Measurements from ENCODE around the gene SLC10A3. TPM values are rescaled to one million over a fixed set of nuclear protein-coding genes. Genes with fewer than 3 reads are reported as not detected.

Gene SLC10A3
- total RNA-seq, 2 donors from 2014 or later = 5.4 to 9.1 TPM

GRCh38 chrX:154471839-154472684 lies 18.4 kb downstream of the SLC10A3 start:
- 89 to 96% methylated on average over 5 to 21 of the region's 23 CpGs for WGBS, 2 experiments (ENCODE audit: insufficient coverage in 1 of 2, insufficient read length in 1 of 2)

DNA sequence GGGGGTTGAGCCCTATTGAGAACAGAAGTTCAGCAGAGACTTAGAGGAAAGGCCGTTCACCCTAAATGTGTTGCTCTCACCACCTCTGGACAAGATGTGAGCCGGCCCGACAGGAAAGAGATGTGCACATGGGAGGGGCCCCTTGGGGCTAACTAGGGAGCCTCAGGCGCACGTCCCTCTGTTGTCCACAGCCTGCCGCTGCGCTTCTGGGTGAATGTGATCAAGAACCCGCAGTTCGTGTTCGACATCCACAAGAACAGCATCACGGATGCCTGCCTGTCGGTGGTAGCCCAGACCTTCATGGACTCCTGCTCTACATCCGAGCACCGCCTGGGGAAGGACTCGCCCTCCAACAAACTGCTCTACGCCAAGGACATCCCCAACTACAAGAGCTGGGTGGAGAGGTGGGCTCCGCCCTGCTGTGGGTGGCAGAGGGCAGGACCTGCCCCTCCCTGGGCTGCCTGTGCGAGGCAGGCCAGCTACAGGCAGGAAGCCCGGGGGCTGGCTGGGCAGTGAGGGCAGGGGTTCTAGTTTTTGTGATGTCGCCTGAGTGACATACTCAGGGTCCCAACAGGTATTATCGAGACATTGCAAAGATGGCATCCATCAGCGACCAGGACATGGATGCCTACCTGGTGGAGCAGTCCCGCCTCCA lies 19.4 kb downstream of the SLC10A3 start:
- H3K4me3 ChIP-seq (ENCODE audit: low read length) = no peak overlapping the region
- H3K4me1 ChIP-seq (ENCODE audit: control insufficient read depth, insufficient read depth, low read length) = no peaks in the 10 kb centered on the region
- no peak overlapping the region for H3K27ac ChIP-seq (ENCODE audit: low read depth, low read length)
- no peaks in the 10 kb centered on the region for H3K9me3 ChIP-seq (ENCODE audit: control insufficient read depth, low read length)
- H3K27ac Mint-ChIP-seq = no peak overlapping the region
- 91 to 100% methylated on average over 8 to 23 of the region's 23 CpGs for WGBS, 2 experiments (ENCODE audit: insufficient coverage in 1 of 2, insufficient read length in 1 of 2)
- no peaks in the 10 kb centered on the region for H3K4me1 Mint-ChIP-seq
- TF ChIP-seq, protein P1, sequence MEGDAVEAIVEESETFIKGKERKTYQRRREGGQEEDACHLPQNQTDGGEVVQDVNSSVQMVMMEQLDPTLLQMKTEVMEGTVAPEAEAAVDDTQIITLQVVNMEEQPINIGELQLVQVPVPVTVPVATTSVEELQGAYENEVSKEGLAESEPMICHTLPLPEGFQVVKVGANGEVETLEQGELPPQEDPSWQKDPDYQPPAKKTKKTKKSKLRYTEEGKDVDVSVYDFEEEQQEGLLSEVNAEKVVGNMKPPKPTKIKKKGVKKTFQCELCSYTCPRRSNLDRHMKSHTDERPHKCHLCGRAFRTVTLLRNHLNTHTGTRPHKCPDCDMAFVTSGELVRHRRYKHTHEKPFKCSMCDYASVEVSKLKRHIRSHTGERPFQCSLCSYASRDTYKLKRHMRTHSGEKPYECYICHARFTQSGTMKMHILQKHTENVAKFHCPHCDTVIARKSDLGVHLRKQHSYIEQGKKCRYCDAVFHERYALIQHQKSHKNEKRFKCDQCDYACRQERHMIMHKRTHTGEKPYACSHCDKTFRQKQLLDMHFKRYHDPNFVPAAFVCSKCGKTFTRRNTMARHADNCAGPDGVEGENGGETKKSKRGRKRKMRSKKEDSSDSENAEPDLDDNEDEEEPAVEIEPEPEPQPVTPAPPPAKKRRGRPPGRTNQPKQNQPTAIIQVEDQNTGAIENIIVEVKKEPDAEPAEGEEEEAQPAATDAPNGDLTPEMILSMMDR (conservative IDR thresholded peaks at IDR 0.05) = no peak
- DNase-seq = no peak
- H3K9me3 Mint-ChIP-seq = peaks cover 60% of the 10 kb centered on the region
- no peak overlapping the region for H3K9ac ChIP-seq (ENCODE audit: extremely low read depth, low read length, poor library complexity, severe bottlenecking)
- H3K27me3 ChIP-seq (ENCODE audit: control insufficient read depth, insufficient read depth, low read length, poor library complexity, severe bottlenecking) = no peaks in the 10 kb centered on the region
- H3K36me3 ChIP-seq (ENCODE audit: control insufficient read depth, insufficient read depth, low read length) = no peaks in the 10 kb centered on the region
- peaks cover 24% of the 10 kb centered on the region for H3K36me3 Mint-ChIP-seq (ENCODE audit: low read depth)
- H3K4me3 Mint-ChIP-seq = no peak overlapping the region
- no peaks in the 10 kb centered on the region for H3K27me3 Mint-ChIP-seq (ENCODE audit: insufficient read depth)

More at GRCh38 chrX:154471839-154472684, 18.4 kb downstream of the SLC10A3 start:
- DNase-seq = no peak
- Histone ChIP-seq H3K27ac (ENCODE audit: low read depth, low read length) (no peak overlapping the region), H3K4me3 (ENCODE audit: low read length) (no peak overlapping the region), H3K4me1 (ENCODE audit: control insufficient read depth, insufficient read depth, low read length) (no peaks in the 10 kb centered on the region), H3K36me3 (ENCODE audit: control insufficient read depth, insufficient read depth, low read length) (no peaks in the 10 kb centered on the region), H3K9me3 (ENCODE audit: control insufficient read depth, low read length) (no peaks in the 10 kb centered on the region), H3K27me3 (ENCODE audit: control insufficient read depth, insufficient read depth, low read length, poor library complexity, severe bottlenecking) (no peaks in the 10 kb centered on the region), H3K9ac (ENCODE audit: extremely low read depth, low read length, poor library complexity, severe bottlenecking) (no peak overlapping the region)
- TF ChIP-seq, protein P1 (conservative IDR thresholded peaks at IDR 0.05) = no peak
- no peaks in the 10 kb centered on the region for H3K4me1 Mint-ChIP-seq
- peaks cover 24% of the 10 kb centered on the region for H3K36me3 Mint-ChIP-seq (ENCODE audit: low read depth)
- no peak overlapping the region for H3K27ac Mint-ChIP-seq
- H3K4me3 Mint-ChIP-seq = no peak overlapping the region
- H3K9me3 Mint-ChIP-seq = peaks cover 65% of the 10 kb centered on the region
- H3K27me3 Mint-ChIP-seq (ENCODE audit: insufficient read depth) = no peaks in the 10 kb centered on the region

- Mint-ChIP-seq H3K9me3 (peaks cover 62% of the 10 kb centered on the region), H3K36me3 (ENCODE audit: low read depth) (peaks cover 20% of the 10 kb centered on the region), H3K4me1 (no peaks in the 10 kb centered on the region), H3K27ac (no peak overlapping the region), H3K4me3 (no peak overlapping the region), H3K27me3 (ENCODE audit: insufficient read depth) (no peaks in the 10 kb centered on the region)
- WGBS, 2 experiments (ENCODE audit: insufficient coverage in 1 of 2, insufficient read length in 1 of 2) = 95 to 98% methylated on average over 6 to 14 of the region's 14 CpGs
- DNase-seq = no peak
- H3K9ac ChIP-seq (ENCODE audit: extremely low read depth, low read length, poor library complexity, severe bottlenecking) = no peak overlapping the region
- no peaks in the 10 kb centered on the region for H3K27me3 ChIP-seq (ENCODE audit: control insufficient read depth, insufficient read depth, low read length, poor library complexity, severe bottlenecking)
- H3K4me1 ChIP-seq (ENCODE audit: control insufficient read depth, insufficient read depth, low read length) = no peaks in the 10 kb centered on the region
- H3K36me3 ChIP-seq (ENCODE audit: control insufficient read depth, insufficient read depth, low read length) = no peaks in the 10 kb centered on the region
- no peak overlapping the region for H3K27ac ChIP-seq (ENCODE audit: low read depth, low read length)
- TF ChIP-seq, protein P1 (conservative IDR thresholded peaks at IDR 0.05) = no peak
- H3K9me3 ChIP-seq (ENCODE audit: control insufficient read depth, low read length) = no peaks in the 10 kb centered on the region
- H3K4me3 ChIP-seq (ENCODE audit: low read length) = no peak overlapping the region
These were observed 20.0 kb downstream of the SLC10A3 start for GRCh38 chrX:154470434-154470833.
